CD4-positive, alpha-beta T cell (primary cell): ENCODE measurements around the gene MIS12. TPM values are rescaled to one million over a fixed set of nuclear protein-coding genes. Genes with fewer than 3 reads are reported as not detected.
A peak's percentile ranks its signal among the peaks of the same experiment; 100 is the strongest.

Experiments used
- ATAC-seq: fragments of 200-7000 bp; cut with Tn5 transposase; one replicate; pipeline ENCODE4 v1.10.0; 2022; ENCODE audit warnings: mild to moderate bottlenecking; ENCODE audit not compliant: poor library complexity
- CTCF ChIA-PET: fragments of 350-600 bp; sonication (Branson Sonifier 250); formaldehyde crosslinking; loops from one replicate; lab custom pipeline; 2021; ENCODE audit warnings: antibody characterized with exemption, inconsistent platforms; lab: Charles Lee
- POLR2A ChIA-PET: fragments of 350-600 bp; sonication (Branson Sonifier 250); formaldehyde crosslinking; loops from one replicate; lab custom pipeline; 2021; ENCODE audit warnings: antibody characterized with exemption, inconsistent platforms; lab: Charles Lee
- DNase-seq, 14 experiments: peaks; one replicate each; pipeline ENCODE4 v3.0.0-alpha.2; 2013 to 2020; ENCODE audit warnings: mixed read lengths in 2 of 14
- H3K27ac ChIP-seq, 2 donors: one replicate each; pipeline versions ENCODE4 v1.5.1 to v1.7.0; 2013; ENCODE audit warnings: low read length in 2 of 2, low read depth in 1 of 2, mild to moderate bottlenecking in 1 of 2
- H3K27me3 ChIP-seq, 2 experiments: 1 replicate in 1 of 2; 2 replicates in 1 of 2; pipeline versions ENCODE4 v1.6.1 to v1.7.0; 2013; ENCODE audit warnings: low read length in 2 of 2, control low read depth in 1 of 2, mild to moderate bottlenecking in 1 of 2, moderate library complexity in 1 of 2; ENCODE audit not compliant: insufficient read depth in 2 of 2, control insufficient read depth in 1 of 2
- H3K36me3 ChIP-seq: one replicate; pipeline ENCODE4 v1.6.1; 2013; ENCODE audit warnings: low read length, control low read depth; ENCODE audit not compliant: insufficient read depth
- H3K4me1 ChIP-seq: one replicate; pipeline ENCODE4 v1.6.1; 2013; ENCODE audit warnings: low read length, control low read depth; ENCODE audit not compliant: insufficient read depth
- H3K4me3 ChIP-seq: one replicate; pipeline ENCODE4 v1.5.1; 2013; ENCODE audit warnings: mild to moderate bottlenecking, low read length, moderate library complexity
- H3K9me3 ChIP-seq, 2 experiments: 1 replicate in 1 of 2; 2 replicates in 1 of 2; pipeline versions ENCODE4 v1.6.1 to v1.7.0; 2013; ENCODE audit warnings: low read length in 2 of 2, mild to moderate bottlenecking in 2 of 2, control low read depth in 1 of 2, moderate library complexity in 1 of 2; ENCODE audit not compliant: control insufficient read depth in 1 of 2, insufficient read depth in 1 of 2
- H3K27ac Mint-ChIP-seq: one replicate; pipeline ENCODE4 v1.8.0; 2020; ENCODE audit warnings: mixed read lengths
- H3K27me3 Mint-ChIP-seq: one replicate; pipeline ENCODE4 v1.8.0; 2021; ENCODE audit warnings: mixed read lengths
- H3K36me3 Mint-ChIP-seq: one replicate; pipeline ENCODE4 v1.8.0; 2021; ENCODE audit warnings: low read depth, mixed read lengths
- H3K4me1 Mint-ChIP-seq: one replicate; pipeline ENCODE4 v1.8.0; 2021; ENCODE audit warnings: low read depth, mixed read lengths
- H3K4me3 Mint-ChIP-seq: one replicate; pipeline ENCODE4 v1.8.0; 2020; ENCODE audit warnings: mild to moderate bottlenecking, mixed read lengths
- H3K9me3 Mint-ChIP-seq: one replicate; pipeline ENCODE4 v1.8.0; 2020; ENCODE audit warnings: mixed read lengths
- intact Hi-C, 2 experiments: fragments of 100-400 bp; cut with DNase I in 1 of 2; cut with micrococcal nuclease in 1 of 2; formaldehyde crosslinking; loops; one replicate each; pipeline versions ENCODE4 v1.15.1 to v1.9.0; 2023 to 2025; cut with DNase I, micrococcal nuclease
- total RNA-seq, 174 experiments: library from RNA in 2 of 174; stranded (reverse) in 2 of 174; gene quantifications; one replicate each; pipeline ENCODE4 v1.2.3 and lab custom pipeline; 2021 to 2026
- TF ChIP-seq, protein P1 (sequence below): fragments of 200-600 bp; IDR thresholded peaks from one replicate; pipeline ENCODE4 v1.8.0; 2022; ENCODE audit warnings: antibody characterized with exemption, mild to moderate bottlenecking

Gene MIS12
- total RNA-seq, 2 experiments from 2014 or later: 19.2 to 20.3 TPM

GRCh38 chr17:5500247-5500588 is 13.9 kb downstream of the MIS12 start:
- Histone ChIP-seq H3K4me1 (peaks cover 17% of the 10 kb centered on the region), H3K27me3 (no peaks in the 10 kb centered on the region), H3K4me3 (peak overlapping the region; percentile 64), H3K9me3 (no peaks in the 10 kb centered on the region), H3K36me3 (peaks cover 19% of the 10 kb centered on the region), H3K27ac (no peak overlapping the region)
- POLR2A ChIA-PET: interaction anchor here (1.2 to 5.4 kb wide), 3 partner anchors 13 to 81 kb away, joined by 5 to 51 read pairs (median 10); partner anchors contain the start of genes DERL2, MIS12, NUP88 and RPAIN
- ATAC-seq: no peak
- Mint-ChIP-seq H3K4me1 (peaks cover 21% of the 10 kb centered on the region), H3K27me3 (no peaks in the 10 kb centered on the region), H3K4me3 (peak overlapping the region; percentile 93), H3K36me3 (peaks cover 47% of the 10 kb centered on the region), H3K27ac (peak overlapping the region; percentile 83), H3K9me3 (no peaks in the 10 kb centered on the region)
- CTCF ChIA-PET: interaction anchor here (0.7 kb wide), 1 partner anchor 61 kb away, joined by 3 read pairs; the partner anchor contains the start of gene C1QBP
- TF ChIP-seq, protein P1, sequence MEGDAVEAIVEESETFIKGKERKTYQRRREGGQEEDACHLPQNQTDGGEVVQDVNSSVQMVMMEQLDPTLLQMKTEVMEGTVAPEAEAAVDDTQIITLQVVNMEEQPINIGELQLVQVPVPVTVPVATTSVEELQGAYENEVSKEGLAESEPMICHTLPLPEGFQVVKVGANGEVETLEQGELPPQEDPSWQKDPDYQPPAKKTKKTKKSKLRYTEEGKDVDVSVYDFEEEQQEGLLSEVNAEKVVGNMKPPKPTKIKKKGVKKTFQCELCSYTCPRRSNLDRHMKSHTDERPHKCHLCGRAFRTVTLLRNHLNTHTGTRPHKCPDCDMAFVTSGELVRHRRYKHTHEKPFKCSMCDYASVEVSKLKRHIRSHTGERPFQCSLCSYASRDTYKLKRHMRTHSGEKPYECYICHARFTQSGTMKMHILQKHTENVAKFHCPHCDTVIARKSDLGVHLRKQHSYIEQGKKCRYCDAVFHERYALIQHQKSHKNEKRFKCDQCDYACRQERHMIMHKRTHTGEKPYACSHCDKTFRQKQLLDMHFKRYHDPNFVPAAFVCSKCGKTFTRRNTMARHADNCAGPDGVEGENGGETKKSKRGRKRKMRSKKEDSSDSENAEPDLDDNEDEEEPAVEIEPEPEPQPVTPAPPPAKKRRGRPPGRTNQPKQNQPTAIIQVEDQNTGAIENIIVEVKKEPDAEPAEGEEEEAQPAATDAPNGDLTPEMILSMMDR: no peak
- DNase-seq: no peak
- intact Hi-C loops: loop anchor here (1.0 kb wide), 2 partner anchors 13 to 14 kb away; partner anchors contain the start of genes DERL2 (in 1 of the 2) and MIS12 (in 1 of the 2)

- Histone ChIP-seq H3K9me3 (no peaks in the 10 kb centered on the region), H3K36me3 (peaks cover 25% of the 10 kb centered on the region), H3K27ac (peak overlapping the region in 1 of 2 donors; percentile 14), H3K27me3 (no peaks in the 10 kb centered on the region), H3K4me1 (peaks cover 17% of the 10 kb centered on the region), H3K4me3 (peak overlapping the region; percentile 64)
- CTCF ChIA-PET: interaction anchor here (0.7 kb wide), 1 partner anchor 62 kb away, joined by 3 read pairs; the partner anchor contains the start of gene C1QBP
- Mint-ChIP-seq H3K27ac (peak overlapping the region; percentile 83), H3K4me3 (peak overlapping the region; percentile 93), H3K27me3 (no peaks in the 10 kb centered on the region), H3K4me1 (peaks cover 21% of the 10 kb centered on the region), H3K36me3 (peaks cover 52% of the 10 kb centered on the region), H3K9me3 (no peaks in the 10 kb centered on the region)
- POLR2A ChIA-PET: interaction anchor here (1.0 to 5.4 kb wide), 4 partner anchors 14 to 82 kb away, joined by 5 to 51 read pairs (median 8); partner anchors contain the start of genes DERL2, MIS12, NUP88 and RPAIN
- intact Hi-C loops: loop anchor here (1.0 kb wide), 2 partner anchors 13 to 14 kb away; partner anchors contain the start of genes DERL2 (in 1 of the 2) and MIS12 (in 1 of the 2)
- TF ChIP-seq, protein P1: no peak
- DNase-seq (peak; percentile 60 to 91 (median 74)), ATAC-seq (peak; percentile 95)
These were observed 14.4 kb downstream of the MIS12 start for GRCh38 chr17:5500589-5501391.

GRCh38 chr17:5501685-5502084 is 15.3 kb downstream of the MIS12 start:
- Histone ChIP-seq H3K27ac (peak overlapping the region; percentile 14 to 15), H3K4me3 (no peak overlapping the region), H3K4me1 (peaks cover 17% of the 10 kb centered on the region), H3K9me3 (no peaks in the 10 kb centered on the region), H3K27me3 (no peaks in the 10 kb centered on the region), H3K36me3 (peaks cover 27% of the 10 kb centered on the region)
- DNase-seq (no peak), ATAC-seq (no peak)
- Mint-ChIP-seq H3K36me3 (peaks cover 59% of the 10 kb centered on the region), H3K4me3 (peak overlapping the region; percentile 62), H3K9me3 (no peaks in the 10 kb centered on the region), H3K27ac (peak overlapping the region; percentile 83), H3K27me3 (no peaks in the 10 kb centered on the region), H3K4me1 (peaks cover 21% of the 10 kb centered on the region)
- POLR2A ChIA-PET: interaction anchor here (1.0 to 5.4 kb wide), 2 partner anchors 15 to 82 kb away, joined by 5 to 51 read pairs; partner anchors contain the start of genes DERL2, MIS12, NUP88 and RPAIN
- CTCF ChIA-PET: no interaction called here
- intact Hi-C loops: no loop called here
- TF ChIP-seq, protein P1: no peak
